OCI-LY7 (cell line): Measurements from ENCODE around the gene KCNQ5.

Source experiments
- CTCF ChIP-seq: fragments of 200-600 bp; sonication (generic); conservative IDR thresholded peaks from 2 replicates; pipeline ENCODE4 v1.5.1; 2014; ENCODE audit warnings: mild to moderate bottlenecking, antibody characterized with exemption, low read length, moderate library complexity, mixed read lengths
- EZH2phosphoT487 ChIP-seq: fragments of 200-600 bp; sonication (generic); IDR thresholded peaks from 2 replicates; pipeline ENCODE4 v1.6.1; 2018; ENCODE audit warnings: low read depth, borderline replicate concordance, mild to moderate bottlenecking, mixed run types, antibody characterized with exemption, low read length, moderate library complexity, mixed read lengths

- TF ChIP-seq EZH2phosphoT487: no peak
- no peak for TF ChIP-seq CTCF
Measured at GRCh38 chr6:73083886-73084285, 462.0 kb downstream of the KCNQ5 start.
